DOHH2 (cell line): ENCODE data around the gene CLPX.

Source experiments
- H3F3A ChIP-seq: fragments of 200-600 bp; sonication (generic), shearing (Covaris generic); 2 replicates; pipeline ENCODE4 v1.6.0; 2016; ENCODE audit warnings: antibody characterized with exemption, mild to moderate bottlenecking; ENCODE audit not compliant: control insufficient read depth, insufficient read depth
- H3K27ac ChIP-seq: fragments of 200-600 bp; sonication (generic); 2 replicates; pipeline ENCODE4 v1.5.1; 2014; ENCODE audit warnings: low read depth, mild to moderate bottlenecking, low read length, moderate library complexity
- H3K27me3 ChIP-seq: fragments of 200-600 bp; sonication (generic); 2 replicates; pipeline ENCODE4 v1.6.1; 2014; ENCODE audit warnings: mild to moderate bottlenecking, low read length, mixed read lengths; ENCODE audit not compliant: control insufficient read depth
- H3K36me3 ChIP-seq: fragments of 200-600 bp; sonication (generic); 2 replicates; pipeline ENCODE4 v1.6.1; 2014; ENCODE audit warnings: mild to moderate bottlenecking, low read length, moderate library complexity, mixed read lengths; ENCODE audit not compliant: control insufficient read depth
- H3K4me1 ChIP-seq: fragments of 200-600 bp; sonication (generic); 2 replicates; pipeline ENCODE4 v1.6.1; 2014; ENCODE audit warnings: mild to moderate bottlenecking, low read length, mixed read lengths; ENCODE audit not compliant: control insufficient read depth
- H3K4me2 ChIP-seq: fragments of 200-600 bp; sonication (generic); 2 replicates; pipeline ENCODE4 v1.6.0; 2014; ENCODE audit warnings: mild to moderate bottlenecking, low read length, moderate library complexity
- H3K4me3 ChIP-seq: fragments of 200-600 bp; sonication (generic); 2 replicates; pipeline ENCODE4 v1.5.1; 2014; ENCODE audit warnings: mild to moderate bottlenecking, low read length, mixed read lengths
- H3K79me2 ChIP-seq: fragments of 200-600 bp; sonication (generic); 2 replicates; pipeline ENCODE4 v1.6.1; 2014; ENCODE audit warnings: mild to moderate bottlenecking, low read length, mixed read lengths; ENCODE audit not compliant: control insufficient read depth
- H3K9me2 ChIP-seq: fragments of 200-600 bp; sonication (generic); replicated peaks from 2 replicates; pipeline ENCODE4 v1.6.1; 2014; ENCODE audit warnings: mild to moderate bottlenecking, low read length, mixed read lengths; ENCODE audit not compliant: control insufficient read depth
- H3K9me3 ChIP-seq: fragments of 200-600 bp; sonication (generic); 2 replicates; pipeline ENCODE4 v1.6.1; 2014; ENCODE audit warnings: antibody characterized with exemption, low read length, mixed read lengths; ENCODE audit not compliant: control insufficient read depth, insufficient read depth
- H4K20me1 ChIP-seq: fragments of 200-600 bp; sonication (generic); 2 replicates; pipeline ENCODE4 v1.6.0; 2014; ENCODE audit warnings: low read depth, mild to moderate bottlenecking, antibody characterized with exemption, low read length, moderate library complexity; ENCODE audit not compliant: control insufficient read depth, insufficient read depth
- CTCF ChIP-seq: fragments of 200-600 bp; sonication (generic); IDR thresholded peaks from one replicate; pipeline ENCODE4 v1.5.1; 2014; ENCODE audit warnings: antibody characterized with exemption, mild to moderate bottlenecking, low read depth, low read length; ENCODE audit not compliant: poor library complexity, severe bottlenecking
- EZH2phosphoT487 ChIP-seq: fragments of 200-600 bp; sonication (generic); IDR thresholded peaks from 2 replicates; pipeline ENCODE4 v1.6.1; 2017; ENCODE audit warnings: borderline replicate concordance, mild to moderate bottlenecking, antibody characterized with exemption, low read length, moderate library complexity, mixed read lengths

Gene CLPX

DNA sequence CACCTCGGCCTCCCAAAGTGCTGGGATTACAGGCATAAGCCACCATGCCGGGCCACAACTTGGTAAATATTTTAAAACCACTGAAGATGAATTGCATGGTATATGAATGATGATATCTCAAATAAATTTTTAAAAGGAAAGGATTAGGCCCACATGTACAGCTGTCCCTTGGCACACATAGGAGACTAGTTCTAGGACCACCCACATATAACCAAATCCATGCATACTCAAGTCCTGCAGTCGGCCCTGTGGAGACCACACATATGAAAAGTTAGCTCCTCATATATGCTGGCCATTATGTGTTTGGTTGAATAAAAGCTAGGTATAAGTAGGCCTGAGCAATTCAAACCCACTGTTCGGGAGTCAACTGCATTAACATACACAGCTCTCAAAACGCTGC lies 10.6 kb downstream of the CLPX start:
- peaks cover 57% of the 10 kb centered on the region for H3K79me2 ChIP-seq
- H3K4me3 ChIP-seq, result no peak overlapping the region
- H3K4me2 ChIP-seq, result no peak overlapping the region
- peaks cover 78% of the 10 kb centered on the region for H3K36me3 ChIP-seq
- no peaks in the 10 kb centered on the region for H3K27me3 ChIP-seq
- H3K4me1 ChIP-seq, result peaks cover 3% of the 10 kb centered on the region; the same call in 1 of the 2 replicates
- H3K9me2 ChIP-seq, result no peaks in the 10 kb centered on the region
- H3F3A ChIP-seq, result peaks cover 1% of the 10 kb centered on the region; the same call in 1 of the 2 replicates
- no peak for TF ChIP-seq EZH2phosphoT487
- TF ChIP-seq CTCF, result no peak
- H3K27ac ChIP-seq, result no peak overlapping the region
- no peaks in the 10 kb centered on the region for H3K9me3 ChIP-seq
- no peaks in the 10 kb centered on the region for H4K20me1 ChIP-seq

GRCh38 chr15:65172531-65172930 lies 12.6 kb downstream of the CLPX start:
- H3K9me3 ChIP-seq, result no peaks in the 10 kb centered on the region
- no peaks in the 10 kb centered on the region for H3F3A ChIP-seq
- peaks cover 47% of the 10 kb centered on the region for H3K79me2 ChIP-seq
- TF ChIP-seq EZH2phosphoT487, result no peak
- no peak for TF ChIP-seq CTCF
- peaks cover 3% of the 10 kb centered on the region; the same call in 1 of the 2 replicates for H3K4me1 ChIP-seq
- no peak overlapping the region for H3K4me2 ChIP-seq
- no peaks in the 10 kb centered on the region for H3K27me3 ChIP-seq
- no peaks in the 10 kb centered on the region for H3K9me2 ChIP-seq
- no peak overlapping the region for H3K4me3 ChIP-seq
- no peaks in the 10 kb centered on the region for H4K20me1 ChIP-seq
- H3K27ac ChIP-seq, result no peak overlapping the region
- H3K36me3 ChIP-seq, result peaks cover 62% of the 10 kb centered on the region

GRCh38 chr15:65171428-65171827 lies 13.7 kb downstream of the CLPX start:
- peaks cover 62% of the 10 kb centered on the region for H3K36me3 ChIP-seq
- no peak overlapping the region for H3K4me2 ChIP-seq

More at GRCh38 chr15:65171428-65171827, 13.7 kb downstream of the CLPX start:
- no peaks in the 10 kb centered on the region for H3K9me3 ChIP-seq
- H4K20me1 ChIP-seq, result no peaks in the 10 kb centered on the region
- peaks cover 3% of the 10 kb centered on the region; the same call in 1 of the 2 replicates for H3K4me1 ChIP-seq
- TF ChIP-seq EZH2phosphoT487 (no peak), CTCF (no peak)
- peaks cover 46% of the 10 kb centered on the region for H3K79me2 ChIP-seq
- H3K9me2 ChIP-seq, result no peaks in the 10 kb centered on the region
- H3K27me3 ChIP-seq, result no peaks in the 10 kb centered on the region
- no peak overlapping the region for H3K4me3 ChIP-seq
- H3K27ac ChIP-seq, result no peak overlapping the region
- no peaks in the 10 kb centered on the region for H3F3A ChIP-seq
